ENCODE results near the gene SLC6A1. TPM values are rescaled to one million over a fixed set of nuclear protein-coding genes. Genes with fewer than 3 reads are reported as not detected.

Gene SLC6A1
- total RNA-seq, 1 donor from 2014 or later = not detected

DNA sequence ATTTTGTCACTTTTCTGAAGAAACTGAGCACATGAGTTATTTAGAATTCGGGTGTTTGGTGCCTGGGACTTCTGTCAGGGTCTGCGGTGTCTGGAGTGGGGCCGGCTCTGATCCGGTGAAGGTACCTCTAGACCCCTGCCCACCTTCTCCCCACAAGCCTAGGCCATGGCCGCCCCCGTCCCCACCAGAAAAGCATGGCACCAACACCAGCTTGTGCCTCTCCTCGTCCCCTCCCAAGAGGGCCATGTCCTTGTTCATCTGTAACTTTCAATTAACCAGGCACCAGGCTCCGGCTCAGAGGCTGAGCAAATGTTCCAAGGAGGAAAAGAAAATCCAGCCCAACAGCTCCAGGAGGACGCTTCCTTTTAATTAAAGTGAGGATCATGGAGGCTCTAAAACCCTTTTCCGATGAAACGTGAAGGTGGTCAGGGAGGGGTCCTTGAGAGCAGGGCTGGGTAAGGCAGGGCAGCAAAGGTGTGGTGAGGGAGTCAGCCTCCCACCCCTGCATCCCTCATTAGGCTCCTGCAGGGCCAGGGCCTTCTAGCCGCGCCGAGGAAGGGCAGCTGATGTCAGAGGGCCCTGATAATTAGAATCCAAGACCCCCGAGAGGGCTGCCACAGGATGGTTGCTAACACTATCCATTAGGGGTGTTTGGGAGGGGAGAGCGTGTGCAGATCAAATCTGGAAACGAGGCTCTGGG, 62.3 kb downstream of the SLC6A1 start:
- Mint-ChIP-seq H3K4me1 (ENCODE audit: low read depth) (no peaks in the 10 kb centered on the region), H3K4me3 (ENCODE audit: low read depth) (no peak overlapping the region), H3K27ac (no peak overlapping the region), H3K9me3 (ENCODE audit: low read depth) (no peaks in the 10 kb centered on the region), H3K27me3 (peaks cover 37% of the 10 kb centered on the region), H3K36me3 (ENCODE audit: insufficient read depth) (no peaks in the 10 kb centered on the region)
- TF ChIP-seq, protein P1, sequence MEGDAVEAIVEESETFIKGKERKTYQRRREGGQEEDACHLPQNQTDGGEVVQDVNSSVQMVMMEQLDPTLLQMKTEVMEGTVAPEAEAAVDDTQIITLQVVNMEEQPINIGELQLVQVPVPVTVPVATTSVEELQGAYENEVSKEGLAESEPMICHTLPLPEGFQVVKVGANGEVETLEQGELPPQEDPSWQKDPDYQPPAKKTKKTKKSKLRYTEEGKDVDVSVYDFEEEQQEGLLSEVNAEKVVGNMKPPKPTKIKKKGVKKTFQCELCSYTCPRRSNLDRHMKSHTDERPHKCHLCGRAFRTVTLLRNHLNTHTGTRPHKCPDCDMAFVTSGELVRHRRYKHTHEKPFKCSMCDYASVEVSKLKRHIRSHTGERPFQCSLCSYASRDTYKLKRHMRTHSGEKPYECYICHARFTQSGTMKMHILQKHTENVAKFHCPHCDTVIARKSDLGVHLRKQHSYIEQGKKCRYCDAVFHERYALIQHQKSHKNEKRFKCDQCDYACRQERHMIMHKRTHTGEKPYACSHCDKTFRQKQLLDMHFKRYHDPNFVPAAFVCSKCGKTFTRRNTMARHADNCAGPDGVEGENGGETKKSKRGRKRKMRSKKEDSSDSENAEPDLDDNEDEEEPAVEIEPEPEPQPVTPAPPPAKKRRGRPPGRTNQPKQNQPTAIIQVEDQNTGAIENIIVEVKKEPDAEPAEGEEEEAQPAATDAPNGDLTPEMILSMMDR (IDR thresholded peaks at IDR 0.05; ENCODE audit: unreplicated experiment) = no peak
- no peak for DNase-seq (ENCODE audit: low spot score, unreplicated experiment)

DNA sequence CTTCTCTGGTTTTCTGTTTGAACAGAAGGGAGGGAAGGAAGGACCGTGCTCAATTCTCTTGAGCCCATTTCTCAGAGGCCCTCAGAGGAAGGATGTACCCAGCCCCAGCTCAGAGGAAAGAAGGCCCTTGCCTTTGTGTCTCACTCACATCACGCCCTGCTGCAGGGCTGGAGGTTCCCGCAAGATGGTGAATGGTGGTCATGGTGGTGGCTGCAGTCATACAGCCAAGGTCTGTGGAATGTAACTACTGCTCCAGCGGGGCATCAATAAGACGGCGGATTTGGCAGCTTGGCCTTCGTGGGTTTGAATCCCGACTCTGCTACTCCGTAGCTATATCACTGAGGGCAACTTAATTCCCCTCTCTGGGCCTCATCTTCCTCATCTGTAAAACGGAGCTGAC, 62.9 kb downstream of the SLC6A1 start:
- Mint-ChIP-seq H3K4me3 (ENCODE audit: low read depth) (no peak overlapping the region), H3K9me3 (ENCODE audit: low read depth) (no peaks in the 10 kb centered on the region), H3K36me3 (ENCODE audit: insufficient read depth) (no peaks in the 10 kb centered on the region), H3K27me3 (peaks cover 37% of the 10 kb centered on the region), H3K27ac (no peak overlapping the region), H3K4me1 (ENCODE audit: low read depth) (no peaks in the 10 kb centered on the region)
- DNase-seq (ENCODE audit: low spot score, unreplicated experiment) = no peak
- TF ChIP-seq, protein P1 (IDR thresholded peaks at IDR 0.05; ENCODE audit: unreplicated experiment) = no peak

DNA sequence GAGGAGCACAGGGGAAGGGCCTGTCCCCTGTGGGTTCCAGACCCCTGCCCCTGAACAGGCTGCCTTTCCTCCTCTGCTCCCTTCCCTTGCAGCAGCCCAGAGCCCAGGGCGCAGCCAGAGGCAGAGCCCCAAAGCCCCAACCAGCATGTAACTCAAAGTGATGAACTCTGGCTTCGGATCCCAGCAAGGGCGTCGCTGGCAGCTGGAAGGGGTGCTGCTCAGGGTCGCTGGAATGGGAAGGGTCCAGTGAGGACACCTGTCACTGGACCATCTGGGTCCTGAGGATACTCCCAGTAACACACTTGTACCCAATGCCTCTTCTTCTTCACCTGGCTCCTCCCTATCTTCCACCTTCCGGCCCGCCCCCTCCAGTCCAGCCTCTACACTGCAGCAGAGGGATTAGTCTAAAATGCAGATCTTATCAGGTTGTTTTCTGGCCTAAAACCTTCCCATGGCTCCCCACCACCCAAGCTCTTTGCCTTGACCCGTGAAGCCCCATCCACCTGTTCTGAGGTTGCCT, 64.0 kb downstream of the SLC6A1 start:
- Mint-ChIP-seq H3K27me3 (peaks cover 37% of the 10 kb centered on the region), H3K9me3 (ENCODE audit: low read depth) (no peaks in the 10 kb centered on the region), H3K4me3 (ENCODE audit: low read depth) (no peak overlapping the region), H3K36me3 (ENCODE audit: insufficient read depth) (no peaks in the 10 kb centered on the region), H3K27ac (no peak overlapping the region), H3K4me1 (ENCODE audit: low read depth) (no peaks in the 10 kb centered on the region)
- TF ChIP-seq, protein P1 (IDR thresholded peaks at IDR 0.05; ENCODE audit: unreplicated experiment) = no peak
- DNase-seq (ENCODE audit: low spot score, unreplicated experiment) = no peak

GRCh38 chr3:11057655-11058054, 65.1 kb downstream of the SLC6A1 start:
- Mint-ChIP-seq H3K36me3 (ENCODE audit: insufficient read depth) (no peaks in the 10 kb centered on the region), H3K9me3 (ENCODE audit: low read depth) (no peaks in the 10 kb centered on the region), H3K27me3 (peaks cover 40% of the 10 kb centered on the region), H3K4me1 (ENCODE audit: low read depth) (no peaks in the 10 kb centered on the region), H3K4me3 (ENCODE audit: low read depth) (no peak overlapping the region), H3K27ac (no peak overlapping the region)
- no peak for DNase-seq (ENCODE audit: low spot score, unreplicated experiment)
- TF ChIP-seq, protein P1 (IDR thresholded peaks at IDR 0.05; ENCODE audit: unreplicated experiment) = no peak

DNA sequence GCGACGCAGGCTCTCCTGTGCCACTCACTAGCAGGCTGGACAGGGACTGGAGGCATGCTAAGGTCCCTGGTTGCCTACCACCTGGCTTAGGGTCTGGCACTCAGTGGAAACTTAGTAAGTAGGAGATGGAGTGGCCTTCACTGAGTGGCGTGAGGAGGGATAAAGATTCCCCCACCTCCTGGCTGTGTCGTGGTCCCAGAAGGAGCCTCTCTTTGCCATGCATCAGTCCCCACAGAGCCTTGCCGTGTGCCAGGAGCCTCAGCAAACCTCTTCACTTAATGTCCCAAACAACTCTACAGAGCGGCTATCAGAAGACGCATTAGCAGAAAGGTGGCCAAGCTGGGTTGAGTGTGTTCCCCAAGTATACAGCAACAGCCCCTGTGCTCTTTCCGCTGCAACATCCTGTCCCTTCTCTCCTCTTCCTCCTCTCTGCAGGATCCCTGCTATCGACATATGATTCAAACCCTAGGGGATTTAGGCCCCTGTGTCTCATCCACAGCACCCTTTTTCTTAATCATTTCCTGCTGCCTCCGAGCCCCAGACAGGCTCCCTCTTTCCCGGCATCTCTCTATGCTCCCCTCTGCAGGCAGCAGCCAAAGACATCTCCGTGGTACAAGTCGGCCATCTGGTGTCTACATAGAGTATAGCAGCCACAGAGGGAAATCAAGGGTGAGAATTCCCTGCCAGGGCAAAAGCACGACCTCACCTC, 66.7 kb downstream of the SLC6A1 start:
- H3K27me3 Mint-ChIP-seq = peaks cover 32% of the 10 kb centered on the region
- H3K4me1 Mint-ChIP-seq (ENCODE audit: low read depth) = no peaks in the 10 kb centered on the region
- no peak overlapping the region for H3K27ac Mint-ChIP-seq
- H3K36me3 Mint-ChIP-seq (ENCODE audit: insufficient read depth) = no peaks in the 10 kb centered on the region
- H3K9me3 Mint-ChIP-seq (ENCODE audit: low read depth) = peaks cover 5% of the 10 kb centered on the region
- TF ChIP-seq, protein P1 (IDR thresholded peaks at IDR 0.05; ENCODE audit: unreplicated experiment) = peak; percentile 73
- peak; percentile 37 for DNase-seq (ENCODE audit: low spot score, unreplicated experiment)
- no peak overlapping the region for H3K4me3 Mint-ChIP-seq (ENCODE audit: low read depth)

All from progenitor cell of endocrine pancreas (in vitro differentiated cells).